ENCODE results near the gene KLK5.
"Not testable (repeated sequence)": the region's sequence is repeated elsewhere in the genome, so short reads cannot be mapped to it uniquely, and the experiment has no call there.

Gene KLK5, protein sequence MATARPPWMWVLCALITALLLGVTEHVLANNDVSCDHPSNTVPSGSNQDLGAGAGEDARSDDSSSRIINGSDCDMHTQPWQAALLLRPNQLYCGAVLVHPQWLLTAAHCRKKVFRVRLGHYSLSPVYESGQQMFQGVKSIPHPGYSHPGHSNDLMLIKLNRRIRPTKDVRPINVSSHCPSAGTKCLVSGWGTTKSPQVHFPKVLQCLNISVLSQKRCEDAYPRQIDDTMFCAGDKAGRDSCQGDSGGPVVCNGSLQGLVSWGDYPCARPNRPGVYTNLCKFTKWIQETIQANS

DNA sequence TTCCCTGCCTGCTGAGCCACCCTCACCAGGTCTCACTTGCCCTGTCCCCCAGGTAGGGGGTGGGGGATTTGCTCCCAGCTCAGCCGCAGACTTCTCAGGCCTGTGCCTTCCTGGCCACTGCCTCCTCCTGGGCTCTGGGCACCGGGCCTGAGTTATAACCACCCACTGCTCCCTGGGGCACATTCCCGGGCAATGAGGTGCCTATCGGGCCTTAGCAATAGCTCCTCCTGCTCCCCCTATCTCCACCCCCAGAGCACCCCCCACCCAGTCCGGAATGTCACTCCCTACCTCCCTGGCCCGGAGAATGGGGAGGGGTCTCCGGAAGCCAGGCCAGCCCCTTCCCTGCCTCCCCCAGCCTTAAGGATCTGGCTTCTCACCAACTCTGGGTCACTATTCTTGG lies at the start of gene KLK5:
KLK5 (minus strand) TSS at position 129 of the 400 bp plus-strand sequence. CDS start 381 bp downstream, outside the sequence.
- no peak for ATAC-seq

DNA sequence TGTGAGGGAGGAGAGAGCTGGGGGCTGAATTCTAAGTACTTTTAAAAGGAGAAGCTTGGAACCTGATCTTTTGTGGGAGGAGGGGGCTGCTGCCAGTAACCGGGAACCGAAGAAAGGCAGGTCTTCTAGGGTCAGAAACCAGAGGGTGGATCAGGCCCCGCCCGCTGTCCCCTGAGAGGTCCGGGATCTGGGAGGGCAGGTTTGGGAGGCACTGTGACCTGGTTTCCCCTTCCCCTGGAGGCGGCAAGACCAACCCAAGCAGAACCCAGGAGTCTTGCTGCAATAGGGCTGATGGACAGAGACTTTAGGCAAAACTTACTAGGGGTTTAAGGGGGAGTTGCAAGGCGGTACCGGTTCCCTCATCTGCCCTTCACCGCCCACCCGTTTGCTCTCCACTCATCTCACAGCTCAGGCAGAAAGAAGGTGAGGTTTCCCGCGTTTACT lies 49.3 kb upstream of the KLK5 start:
- no peak for ATAC-seq

DNA sequence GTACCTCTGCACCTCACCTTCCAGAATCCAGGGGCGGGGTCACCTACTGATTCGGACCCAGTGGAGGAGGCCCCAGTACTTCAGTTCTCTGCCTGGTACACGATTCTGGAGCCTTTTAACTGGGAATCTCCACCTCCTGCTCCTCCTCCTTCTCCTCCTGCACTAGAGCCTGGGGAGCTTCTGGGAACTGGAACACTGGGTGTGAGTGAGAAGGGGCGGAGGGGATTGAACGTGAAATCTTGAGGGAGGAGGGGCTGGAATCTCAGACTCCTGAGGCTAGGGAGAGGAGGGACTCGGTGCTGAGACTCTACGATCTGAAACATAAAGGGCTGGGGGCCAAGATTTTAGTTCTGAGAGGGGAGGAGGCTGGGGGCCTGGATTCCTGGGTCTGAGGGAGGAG lies 48.7 kb upstream of the KLK5 start, which contains the start of gene KLK8:
KLK8 (minus strand) TSS at position 90 of the 400 bp plus-strand sequence. CDS start 437 bp downstream, outside the sequence.
- no peak for ATAC-seq

DNA sequence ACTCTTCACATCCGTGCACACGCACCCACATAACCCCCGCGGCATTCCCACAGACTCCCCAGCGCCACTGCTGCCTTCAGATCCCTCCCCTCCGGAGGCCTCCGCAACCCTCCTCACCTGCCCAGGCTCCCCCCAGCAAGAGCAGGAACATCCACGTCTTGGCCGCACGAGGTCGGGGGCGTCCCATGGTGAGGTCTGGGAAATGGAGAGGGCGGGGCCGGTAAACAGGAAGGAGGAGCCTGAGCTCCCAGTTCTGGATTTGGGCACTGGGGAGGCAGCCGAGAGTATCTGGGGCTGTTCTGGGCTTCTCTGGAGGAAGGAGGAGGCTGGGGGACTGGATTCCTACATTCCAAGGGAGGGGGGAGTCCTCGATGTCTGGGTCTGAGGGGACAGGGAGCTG lies 48.1 kb upstream of the KLK5 start:
- no peak for ATAC-seq

DNA sequence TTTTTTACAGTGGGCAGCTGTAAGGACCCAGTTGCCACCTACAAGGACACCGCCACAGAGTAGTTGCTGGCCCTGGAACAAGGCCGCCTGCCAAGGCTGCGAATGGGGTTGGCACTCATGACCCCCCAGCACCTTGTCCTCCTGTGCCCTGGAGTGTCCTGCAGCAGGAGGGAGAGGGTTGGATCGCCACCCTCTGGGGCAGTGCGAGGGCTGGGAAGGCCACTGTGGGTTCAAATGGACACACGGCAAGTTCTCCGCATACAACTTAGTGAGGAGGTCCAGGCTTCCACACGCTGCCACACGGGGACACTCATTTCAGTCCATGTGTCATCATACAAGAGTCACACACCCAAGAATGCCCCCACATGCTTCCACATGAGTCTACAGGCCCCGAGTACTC lies 47.6 kb upstream of the KLK5 start:
- no peak for ATAC-seq

DNA sequence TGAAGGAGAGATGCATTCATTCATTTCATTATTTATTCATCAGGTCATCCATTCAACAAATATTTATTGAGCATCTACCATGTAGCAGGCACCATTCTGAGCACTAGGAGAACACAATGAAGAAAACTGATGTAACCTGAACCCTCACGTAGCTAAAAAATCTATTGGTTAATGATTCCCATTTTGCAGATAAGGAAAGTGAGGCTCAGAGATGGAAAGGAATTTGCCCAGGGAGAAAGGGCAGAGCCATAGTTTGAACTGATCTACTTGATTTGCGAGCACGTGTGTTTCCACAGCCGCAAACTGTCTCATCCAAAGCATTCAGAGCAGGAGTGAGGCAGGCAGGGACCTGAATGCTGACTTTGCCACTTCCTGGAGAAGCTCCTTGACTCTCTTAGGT lies 45.8 kb upstream of the KLK5 start:
- no peak for ATAC-seq

DNA sequence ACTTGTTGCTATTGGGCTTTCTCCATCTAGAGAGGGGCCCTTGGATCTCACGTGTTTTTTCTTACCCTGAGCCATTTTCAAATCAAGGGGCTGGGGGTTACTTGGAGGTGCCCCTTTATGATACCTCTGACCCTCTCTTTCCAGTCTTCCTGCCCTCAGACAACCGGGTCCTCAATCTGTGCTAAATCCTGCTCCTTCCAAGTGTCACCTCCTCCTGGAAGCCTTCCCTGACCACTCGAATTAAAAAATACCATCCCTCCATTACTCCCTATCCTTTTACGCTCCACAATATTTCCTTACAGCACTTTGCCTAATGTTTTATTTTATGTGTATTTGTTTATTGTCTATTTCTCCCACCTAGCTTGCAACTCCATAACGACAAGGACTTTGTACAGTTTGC lies 45.2 kb upstream of the KLK5 start:
- no peak for ATAC-seq

DNA sequence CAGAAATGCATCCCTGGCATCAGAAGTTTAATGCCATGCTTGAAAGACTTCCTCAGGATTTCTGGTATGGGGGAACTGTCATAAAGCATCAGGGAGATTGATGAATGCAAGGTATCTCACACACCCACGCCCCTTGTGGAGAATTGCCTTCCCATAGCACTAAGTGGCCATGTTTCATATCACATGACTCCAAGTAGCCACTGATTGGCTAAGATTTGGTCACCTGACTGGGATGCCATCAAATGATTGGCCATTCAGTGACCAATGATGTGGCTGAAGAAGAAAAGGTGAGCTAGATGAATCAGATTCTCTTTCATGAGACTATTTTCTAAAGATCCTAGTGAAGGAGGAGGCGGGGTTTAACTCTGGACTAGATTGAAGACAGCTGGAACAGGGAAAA lies 41.3 kb upstream of the KLK5 start:
- ATAC-seq: no peak

DNA sequence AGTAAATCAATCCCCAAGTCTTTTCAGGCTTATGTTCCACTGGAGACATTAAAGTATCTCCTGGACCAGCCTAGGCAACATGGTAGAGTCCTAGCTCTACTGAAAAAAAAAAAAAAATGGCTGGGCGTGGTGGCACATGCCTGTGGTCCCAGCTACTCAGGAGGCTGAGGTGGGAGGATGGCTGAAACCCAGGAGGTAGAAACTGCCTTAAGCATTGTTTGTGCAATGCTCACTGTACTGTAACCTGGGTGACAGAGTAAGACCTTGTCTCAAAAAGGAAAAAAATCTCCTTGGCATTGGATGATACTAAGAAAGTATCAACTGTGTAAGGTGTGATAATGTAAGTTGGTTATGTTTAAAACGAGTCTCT lies 39.8 kb upstream of the KLK5 start:
- ATAC-seq: no peak

DNA sequence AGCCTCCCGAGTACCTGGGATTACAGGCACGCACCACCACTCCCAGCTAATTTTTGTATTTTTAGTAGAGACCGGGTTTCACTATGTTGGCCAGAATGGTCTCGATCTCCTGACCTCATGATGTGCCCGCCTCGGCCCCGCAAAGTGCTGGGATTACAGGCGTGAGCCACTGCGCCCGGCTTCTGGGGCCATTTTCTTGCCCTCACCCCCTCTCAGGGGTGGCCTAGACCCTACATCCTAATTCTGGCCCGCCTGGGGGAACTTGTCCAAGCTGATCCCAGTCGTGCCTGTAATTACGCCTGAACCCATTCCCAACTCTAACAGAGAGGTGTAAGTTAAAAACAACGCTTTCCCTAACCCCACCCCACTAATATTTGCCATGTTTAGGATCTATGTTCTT lies 31.6 kb upstream of the KLK5 start:
- ATAC-seq: not testable (repeated sequence)

DNA sequence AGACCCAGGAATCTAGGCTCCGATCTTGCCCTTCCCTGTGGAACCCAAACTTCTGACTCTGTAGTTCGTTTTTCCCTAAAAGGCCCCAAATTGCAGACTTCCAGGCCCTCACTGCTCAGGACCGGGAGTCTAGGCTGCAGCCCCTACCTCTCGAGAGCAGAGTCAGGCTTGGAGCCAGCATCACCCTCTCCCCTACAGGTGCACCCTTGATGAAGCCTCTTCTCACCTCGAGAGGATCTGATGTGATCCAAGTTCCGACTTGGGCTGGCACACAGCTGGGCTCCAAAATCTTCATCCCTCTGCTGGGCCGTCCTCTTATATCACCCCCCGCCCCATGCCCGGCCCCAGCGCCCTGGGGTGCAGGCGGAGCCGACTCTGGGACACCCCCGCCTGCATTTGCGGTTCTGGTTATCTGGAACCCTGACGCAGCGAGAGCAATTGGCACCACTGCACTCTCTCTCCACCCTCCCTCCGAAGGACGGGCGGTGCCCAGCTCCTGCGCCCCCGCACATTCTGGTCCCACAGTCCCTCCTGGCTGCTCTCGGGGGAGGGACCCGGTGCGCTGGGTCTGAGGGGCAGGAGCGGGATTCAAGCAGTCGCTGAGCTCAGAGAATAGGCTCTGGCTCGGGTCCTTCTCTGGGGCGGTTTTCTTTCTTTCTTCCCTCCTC lies 30.9 kb upstream of the KLK5 start, which contains the start of gene KLK7:
KLK7 (minus strand) TSS at position 293 of the 668 bp plus-strand sequence. CDS start 1,518 bp downstream, outside the sequence.
- no peak for ATAC-seq

DNA sequence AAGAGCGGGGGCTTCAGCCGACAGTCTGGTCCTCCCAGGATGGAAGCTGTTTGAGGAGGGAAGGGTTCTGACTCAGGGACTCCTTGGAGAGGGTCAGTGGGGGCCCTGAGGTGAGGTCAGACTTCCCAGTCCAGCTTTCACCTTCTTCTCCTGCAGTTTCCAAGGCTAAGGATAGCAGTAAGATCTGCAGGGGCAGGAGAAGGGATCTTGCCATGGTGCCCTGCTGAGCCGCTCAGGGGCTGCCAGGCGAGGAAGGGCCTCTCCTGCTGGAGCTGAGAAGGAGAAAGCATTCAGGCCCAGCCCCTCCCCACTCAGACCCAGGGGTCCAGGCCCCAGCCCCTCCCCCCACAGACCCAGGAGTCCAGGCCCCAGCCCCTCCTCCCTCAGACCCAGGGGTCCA lies 29.3 kb upstream of the KLK5 start:
- ATAC-seq: no peak

DNA sequence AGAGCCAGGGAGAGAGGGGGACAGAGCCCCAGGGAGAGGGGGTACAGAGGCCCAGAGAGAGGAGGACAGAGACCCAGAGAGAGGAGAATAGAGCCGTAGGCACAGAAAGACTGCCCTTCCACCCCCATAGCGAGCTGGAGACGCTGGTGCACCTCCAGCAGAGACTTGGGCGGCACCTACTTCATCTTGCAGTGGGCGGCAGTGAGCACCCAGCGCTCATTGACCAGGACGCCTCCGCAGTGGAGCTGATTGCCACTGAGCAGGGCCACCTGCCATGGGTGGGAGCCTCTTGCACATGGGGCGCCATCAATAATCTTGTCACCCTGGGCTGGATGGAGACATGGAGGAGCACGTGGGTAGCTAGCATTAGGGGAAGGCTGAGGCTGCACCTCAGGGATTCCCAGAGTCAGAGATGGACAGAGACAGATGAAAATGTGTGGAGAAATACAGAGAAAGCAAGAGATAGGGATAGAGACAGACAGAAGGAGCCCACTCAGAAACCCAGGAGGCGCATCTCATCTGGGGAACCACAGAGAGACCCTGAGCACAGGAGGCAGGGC lies 28.8 kb upstream of the KLK5 start:
- ATAC-seq: no peak

DNA sequence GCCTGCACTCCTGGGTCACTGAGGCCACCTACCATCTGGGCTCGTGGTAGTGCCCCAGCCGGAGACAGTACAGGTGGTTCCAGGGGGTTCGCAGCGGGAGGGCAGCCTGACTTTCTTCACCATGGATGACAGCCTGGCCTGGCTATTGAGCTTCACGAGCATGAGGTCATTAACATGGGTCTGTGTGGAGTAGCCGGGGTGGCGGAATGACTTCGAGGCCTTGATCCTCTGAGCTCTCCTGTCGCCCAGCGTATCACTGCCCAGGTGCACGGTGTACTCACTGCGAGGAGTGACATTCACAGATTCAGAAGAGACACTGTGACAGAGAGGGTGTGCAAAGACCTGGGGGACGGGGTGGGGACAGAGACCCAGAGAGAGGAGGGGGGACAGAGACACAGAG lies 27.4 kb upstream of the KLK5 start:
- no peak for ATAC-seq

DNA sequence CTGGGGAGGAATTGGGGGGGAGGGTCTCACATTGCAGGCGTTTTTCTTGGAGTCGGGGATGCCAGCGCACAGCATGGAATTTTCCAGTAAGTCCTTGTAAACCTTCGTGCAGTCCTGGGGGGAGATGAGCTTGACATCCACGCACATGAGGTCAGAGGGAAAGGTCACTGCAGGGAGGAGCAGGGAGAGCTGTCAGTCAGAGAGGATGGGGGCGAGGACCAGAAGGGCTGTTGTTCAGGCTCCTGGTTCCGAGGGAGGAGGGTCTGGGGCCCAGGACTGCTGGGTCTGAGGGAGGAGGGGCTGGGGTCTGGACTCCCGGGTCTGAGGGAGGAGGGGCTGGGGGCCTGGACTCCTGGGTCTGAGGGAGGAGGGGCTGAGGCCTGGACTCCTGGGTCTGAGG lies 26.9 kb upstream of the KLK5 start:
- ATAC-seq: no peak

DNA sequence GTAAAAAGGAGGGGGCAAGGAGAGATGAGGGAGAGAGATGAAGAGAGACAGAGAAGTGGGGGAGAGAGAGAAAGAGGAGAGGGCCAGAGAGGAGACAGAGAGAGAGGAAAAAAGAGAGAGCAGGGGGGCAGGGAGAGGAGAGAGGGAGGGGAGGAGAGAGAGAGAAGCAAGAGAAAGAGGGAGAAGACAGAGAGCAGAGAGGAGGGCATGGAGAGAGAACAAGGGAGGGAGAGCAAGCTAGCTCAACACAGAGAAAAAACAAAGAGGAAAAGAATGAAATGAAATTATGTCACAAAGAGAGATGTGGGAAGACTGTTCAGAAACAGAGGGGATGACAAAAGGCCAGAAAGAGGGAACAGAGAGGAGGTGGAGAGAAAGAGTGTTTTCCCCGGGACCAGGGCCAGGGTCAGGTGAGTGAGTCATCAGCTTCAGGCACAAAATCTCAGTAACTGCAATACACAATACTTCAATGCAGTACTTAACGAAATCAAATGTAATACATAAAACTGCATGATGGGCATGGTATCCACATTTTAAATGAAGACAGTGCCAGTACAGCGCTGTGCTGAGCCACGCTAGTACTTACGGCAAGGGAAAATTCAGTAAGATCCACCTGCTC lies 26.0 kb upstream of the KLK5 start:
- ATAC-seq: no peak

DNA sequence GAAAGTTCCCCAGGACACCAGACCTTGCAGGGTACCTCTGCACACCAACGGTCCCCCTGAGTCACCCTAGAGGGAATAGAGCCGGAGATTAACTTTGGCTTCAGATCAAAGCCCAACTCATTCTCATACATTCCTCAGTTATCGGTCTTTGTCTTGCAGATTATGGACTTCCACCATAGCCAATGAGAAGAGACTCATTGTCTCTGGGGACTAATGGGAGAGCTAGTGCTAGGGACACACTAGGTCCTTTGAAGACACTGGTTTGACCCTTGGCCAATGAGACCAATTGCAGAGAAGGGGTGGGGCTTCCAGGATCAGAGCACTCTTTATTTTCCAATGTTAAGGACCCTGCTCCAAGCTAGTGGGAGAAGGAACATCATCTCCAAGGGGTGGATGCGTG lies 24.8 kb upstream of the KLK5 start:
- ATAC-seq: no peak

DNA sequence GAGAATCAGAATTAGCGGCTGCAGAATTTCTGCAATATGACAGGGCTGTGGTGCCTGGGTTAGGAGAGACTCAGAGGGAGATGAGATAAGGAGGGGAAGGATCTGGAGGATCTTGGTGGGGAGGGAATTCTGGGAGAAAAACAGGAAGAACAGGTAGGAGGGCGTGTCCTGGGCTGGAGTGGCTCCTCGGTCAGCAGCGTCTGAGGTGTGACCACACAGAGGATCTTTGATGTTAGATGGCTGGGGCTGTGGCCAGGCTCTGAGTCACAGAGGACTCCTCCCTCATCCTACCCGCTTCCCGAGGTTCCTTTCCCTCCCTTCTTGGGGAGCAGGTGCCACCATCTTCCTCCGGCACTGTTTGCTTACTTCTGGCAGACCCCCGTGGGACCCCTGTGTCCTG lies 22.9 kb upstream of the KLK5 start:
- ATAC-seq: no peak

DNA sequence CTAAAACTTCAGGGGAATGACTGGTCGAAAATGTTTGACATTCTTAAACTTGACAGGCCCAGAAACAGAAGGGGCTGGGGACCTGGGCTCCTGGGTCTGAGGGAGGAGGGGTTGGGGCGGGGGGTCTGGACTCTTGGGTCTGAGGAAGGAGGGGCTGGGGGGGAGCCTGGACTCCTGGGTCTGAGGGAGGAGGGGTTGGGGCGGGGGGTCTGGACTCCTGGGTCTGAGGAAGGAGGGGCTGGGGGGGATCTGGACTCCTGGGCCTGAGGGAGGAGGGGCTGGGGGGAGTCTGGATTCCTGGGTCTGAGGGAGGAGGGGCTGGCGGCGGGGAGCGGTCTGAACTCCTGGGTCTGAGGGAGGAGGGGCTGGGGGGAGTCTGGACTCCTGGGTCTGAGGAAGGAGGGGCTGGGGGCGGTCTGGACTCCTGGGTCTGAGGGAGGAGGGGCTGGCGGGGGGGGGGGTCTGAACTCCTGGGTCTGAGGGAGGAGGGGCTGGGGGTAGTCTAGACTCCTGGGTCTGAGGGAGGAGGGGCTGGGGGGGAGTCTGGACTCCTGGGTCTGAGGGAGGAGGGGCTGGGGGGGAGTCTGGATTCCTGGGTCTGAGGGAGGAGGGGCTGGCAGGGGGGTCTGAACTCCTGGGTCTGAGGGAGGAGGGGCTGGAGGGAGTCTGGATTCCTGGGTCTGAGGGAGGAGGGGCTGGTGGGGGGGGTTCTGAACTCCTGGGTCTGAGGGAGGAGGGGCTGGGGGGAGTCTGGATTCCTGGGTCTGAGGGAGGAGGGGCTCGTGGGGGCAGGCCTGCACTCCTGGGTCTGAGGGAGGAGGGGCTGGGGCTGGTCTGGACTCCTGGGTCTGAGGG lies 22.1 kb upstream of the KLK5 start:
- no peak for ATAC-seq

DNA sequence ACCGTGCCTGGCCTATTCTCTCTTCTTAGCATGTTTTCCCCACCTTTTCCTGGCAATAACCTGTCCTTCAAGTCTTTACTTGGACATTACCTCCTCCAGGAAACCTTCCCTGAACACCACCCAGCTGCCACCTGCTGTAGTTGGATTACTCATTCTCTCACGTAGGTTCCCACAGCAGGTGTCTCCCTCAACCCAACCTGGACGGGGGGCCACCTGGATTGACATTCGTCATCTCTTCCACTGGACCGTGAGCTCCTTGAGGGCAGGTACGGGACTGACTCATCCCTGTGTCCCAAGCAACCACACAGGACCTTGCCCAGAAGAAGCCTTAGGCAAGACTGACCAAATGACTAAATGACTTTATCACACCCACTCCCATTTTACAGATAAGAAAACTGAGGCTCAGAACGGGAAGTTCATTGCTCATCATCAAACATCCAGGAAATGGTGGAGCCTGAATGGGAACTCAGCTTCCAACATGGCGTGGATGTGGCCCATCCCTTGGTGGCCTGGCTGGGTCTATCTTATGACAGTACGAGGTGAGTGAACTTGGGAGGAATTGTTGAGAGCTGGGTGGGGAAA lies 20.0 kb upstream of the KLK5 start:
- no peak for ATAC-seq

DNA sequence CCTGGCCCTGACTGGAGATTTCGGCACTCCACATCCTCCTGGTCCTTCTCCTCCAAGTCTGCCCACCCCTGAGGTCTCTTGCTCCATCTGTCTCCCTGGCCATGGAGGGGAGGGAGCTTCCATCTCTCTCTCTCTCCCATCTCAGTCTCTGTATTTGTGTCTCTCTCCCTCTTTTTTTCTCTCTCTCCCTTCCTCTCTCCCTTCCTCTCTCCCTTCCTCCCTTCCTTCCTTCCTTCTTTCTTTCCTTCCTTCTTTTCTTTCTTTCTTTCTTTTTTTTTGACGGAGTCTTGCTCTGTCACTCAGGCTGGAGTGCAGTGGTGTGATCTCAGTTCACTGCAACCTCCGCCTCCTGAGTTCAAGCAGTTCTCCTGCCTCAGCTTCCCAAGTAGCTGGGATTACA lies 17.0 kb upstream of the KLK5 start:
- ATAC-seq: not testable (repeated sequence)

DNA sequence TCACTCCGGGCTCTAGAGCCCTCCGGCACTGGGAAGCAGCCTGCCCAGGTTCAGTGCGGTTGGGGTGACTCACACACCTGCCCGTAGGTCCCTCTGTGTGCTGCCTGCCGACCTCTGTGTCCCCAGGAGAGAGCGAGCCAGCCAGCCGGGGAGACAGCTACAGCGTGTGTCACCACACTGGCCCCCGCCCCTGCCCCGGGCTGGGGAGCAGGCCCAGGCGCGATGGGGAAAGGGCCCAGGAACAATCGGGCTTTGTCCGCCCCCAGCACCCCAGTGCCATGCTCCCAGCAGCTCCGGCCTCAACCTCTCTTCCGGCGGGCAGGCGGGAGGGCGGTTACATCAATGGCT lies 16.5 kb upstream of the KLK5 start, which contains the start of gene KLK6:
KLK6 (minus strand) TSS at position 179 of the 348 bp plus-strand sequence. CDS start 1,487 bp downstream, outside the sequence.
- ATAC-seq: no peak
